ENCODE measurements around the gene DIAPH2. TPM values are rescaled to one million over a fixed set of nuclear protein-coding genes. Genes with fewer than 3 reads are reported as not detected.

Gene DIAPH2
- polyA plus RNA-seq, 4 donors = 7.0 to 8.3 (median 7.7) TPM

DNA sequence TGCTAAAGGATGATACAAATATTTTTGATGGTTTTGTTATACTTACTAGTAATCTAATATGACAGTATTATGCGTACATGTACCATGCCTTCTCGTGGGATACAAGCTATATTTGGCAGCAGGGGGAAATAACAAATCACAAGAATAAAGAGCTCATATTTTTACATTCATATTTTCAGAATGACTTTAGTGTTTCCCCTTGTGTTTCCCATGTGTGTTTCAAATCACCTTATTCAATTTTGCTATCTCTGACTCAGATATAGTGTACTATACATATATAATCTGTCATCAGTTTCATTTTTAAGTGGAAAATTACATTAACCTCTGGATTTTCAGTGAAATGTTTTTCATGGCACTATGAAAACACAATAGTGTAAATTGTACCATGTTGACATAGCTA lies 345.8 kb downstream of the DIAPH2 start:
- DNase-seq (ENCODE audit: low read depth in 4 of 4, low spot score in 2 of 4) = no peak

DNA sequence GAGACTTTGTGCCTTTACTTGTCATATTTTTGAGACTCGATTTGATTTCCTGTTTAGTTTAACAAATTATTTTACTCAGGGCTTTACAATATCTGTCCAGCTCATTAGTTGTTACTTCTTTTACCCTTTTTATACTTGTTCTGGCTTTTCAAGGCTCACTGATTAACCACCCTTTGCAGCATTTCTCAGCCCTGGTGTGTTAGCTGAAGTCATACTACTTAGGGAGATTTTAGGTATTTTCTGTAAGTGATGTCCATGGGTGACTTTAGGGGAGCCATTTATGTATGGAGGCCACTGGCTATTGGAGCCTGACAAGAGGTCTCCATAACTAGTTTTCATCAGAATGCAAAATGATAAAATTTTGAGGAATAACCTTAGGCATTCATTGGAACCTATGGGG lies 346.3 kb downstream of the DIAPH2 start:
- DNase-seq (ENCODE audit: low read depth in 4 of 4, low spot score in 2 of 4) = no peak

DNA sequence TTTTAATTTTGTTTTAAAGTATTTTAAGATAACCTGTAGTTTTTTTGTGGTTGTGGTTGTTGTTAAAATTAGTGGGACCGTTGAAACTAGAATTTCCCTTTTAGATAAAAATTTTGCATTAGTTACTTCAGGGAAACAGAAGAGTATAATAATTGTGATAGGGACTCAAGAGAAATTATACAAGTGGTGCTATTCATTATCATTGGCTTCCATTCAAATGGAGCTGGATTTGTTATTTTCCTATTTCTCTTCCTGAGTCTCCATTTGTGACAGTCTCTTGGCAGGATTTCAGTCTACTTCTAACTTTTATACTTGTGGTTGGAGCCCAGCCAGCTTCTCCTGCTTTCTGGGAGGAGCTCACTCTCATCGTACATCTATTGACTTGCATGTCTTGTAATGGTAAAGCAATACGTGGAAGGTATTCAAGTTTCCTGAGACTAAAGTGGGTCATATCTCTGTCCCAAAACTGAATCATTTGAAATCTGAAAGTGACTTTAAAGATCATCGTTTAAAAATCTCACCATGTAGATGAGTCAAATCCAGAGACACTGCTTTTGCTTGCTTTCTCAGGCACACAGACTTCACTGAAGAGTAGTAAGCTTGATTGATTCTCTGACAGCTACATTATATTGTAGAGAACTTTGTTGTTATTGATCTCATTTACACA lies 354.9 kb downstream of the DIAPH2 start:
- no peak for DNase-seq (ENCODE audit: low read depth in 4 of 4, low spot score in 2 of 4)

DNA sequence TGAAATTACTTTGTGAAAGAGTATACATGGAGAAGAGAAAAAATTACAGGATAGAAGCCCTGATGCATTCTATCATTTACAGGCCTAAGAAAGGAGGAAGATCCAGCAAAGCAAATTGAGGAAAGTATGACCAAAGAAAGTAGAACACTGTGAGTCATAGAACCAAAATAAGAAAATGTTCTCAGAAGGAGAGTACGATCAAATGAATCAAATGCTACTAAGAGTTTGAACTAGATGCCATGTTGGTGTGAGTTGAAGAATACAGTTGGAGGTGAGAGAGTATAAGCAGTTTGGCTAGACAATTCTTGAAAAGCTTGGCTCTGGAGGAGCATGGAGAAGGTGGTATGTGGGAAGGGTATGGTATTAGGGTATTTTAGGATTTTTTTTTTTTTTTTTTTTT lies 360.8 kb downstream of the DIAPH2 start:
- DNase-seq (ENCODE audit: low read depth in 4 of 4, low spot score in 2 of 4) = no peak

DNA sequence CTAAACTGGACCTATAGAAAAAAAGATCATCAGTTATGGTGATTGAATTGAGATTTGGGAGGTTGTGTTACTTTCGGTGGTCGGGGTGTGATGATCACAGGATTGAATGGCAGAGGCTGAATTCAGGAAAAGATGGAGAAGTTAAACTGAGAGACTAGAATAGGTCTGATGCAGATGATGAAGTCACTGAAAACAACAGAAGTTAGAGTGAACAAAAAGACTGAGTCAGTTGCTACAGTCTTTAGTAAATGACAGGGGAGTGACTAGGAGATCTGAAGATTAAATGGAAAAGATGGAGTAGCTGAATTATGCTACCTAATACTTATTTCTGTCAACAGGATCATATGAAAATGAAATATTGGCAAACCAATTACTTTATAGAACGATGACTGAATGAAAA lies 362.2 kb downstream of the DIAPH2 start:
- DNase-seq (ENCODE audit: low read depth in 4 of 4, low spot score in 2 of 4) = no peak

DNA sequence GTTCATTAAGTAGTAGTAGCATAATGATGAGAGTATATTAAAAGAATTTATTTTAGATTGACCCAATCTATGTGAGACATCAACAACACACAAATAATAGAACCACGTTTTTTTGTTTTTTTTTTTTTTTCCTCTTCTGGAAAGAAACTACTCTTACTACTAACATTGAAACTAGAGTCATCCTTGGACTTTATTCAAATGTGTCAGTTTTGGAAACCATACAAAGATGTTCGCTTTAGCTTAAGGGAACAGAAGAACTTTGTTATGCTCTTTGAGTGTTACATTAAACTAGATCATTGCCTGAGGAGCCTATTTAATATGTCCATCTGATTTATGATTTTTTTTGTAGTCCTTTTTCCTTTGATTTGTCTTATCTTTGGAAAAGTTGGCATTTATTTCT lies 365.8 kb downstream of the DIAPH2 start:
- DNase-seq (ENCODE audit: low read depth in 4 of 4, low spot score in 2 of 4) = no peak

DNA sequence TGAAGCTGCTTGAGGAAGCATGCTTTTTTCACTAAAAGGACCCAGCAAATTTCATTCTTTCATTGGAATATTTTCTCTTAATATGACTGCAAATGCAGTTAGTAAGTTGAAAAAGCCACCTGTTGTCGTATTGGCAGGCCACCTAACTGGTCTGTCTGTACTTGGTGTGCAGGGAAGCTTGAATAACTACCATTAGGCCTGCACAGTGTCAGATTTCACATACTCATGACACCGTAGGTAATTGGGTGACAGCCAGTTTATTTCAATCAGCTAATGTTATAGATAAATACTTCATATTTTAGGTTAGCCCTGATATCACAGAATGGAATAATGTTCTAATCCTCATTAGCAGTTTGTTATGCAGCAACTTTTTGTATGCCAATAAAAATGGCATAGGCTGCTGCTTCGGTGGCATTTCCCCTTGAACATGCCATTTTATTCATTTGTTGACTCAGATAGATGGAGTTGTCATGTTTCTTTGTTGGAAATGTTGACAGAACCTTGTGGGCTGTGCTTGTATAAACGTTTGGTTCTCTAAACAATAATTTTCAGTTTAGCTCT lies 372.8 kb downstream of the DIAPH2 start:
- no peak for DNase-seq (ENCODE audit: low read depth in 4 of 4, low spot score in 2 of 4)

DNA sequence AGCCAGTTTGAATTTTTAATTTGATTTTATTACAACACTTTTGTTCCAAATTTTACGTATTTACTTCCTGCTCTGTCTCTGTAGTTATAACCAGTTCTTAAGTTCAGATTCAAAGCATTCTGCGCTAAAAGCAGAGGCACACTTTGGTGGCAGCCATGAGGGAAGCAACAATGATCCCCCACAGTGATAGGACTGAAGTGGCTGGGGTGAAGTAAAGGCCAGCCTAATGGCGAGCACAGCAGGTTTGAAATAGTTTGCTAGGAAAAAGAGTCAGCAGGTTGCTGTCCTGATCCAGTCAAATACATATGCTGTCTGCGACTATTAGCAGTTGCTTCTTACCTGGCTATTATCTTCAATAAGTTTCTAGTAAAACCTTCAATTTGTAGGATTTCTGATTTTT lies 375.4 kb downstream of the DIAPH2 start:
- DNase-seq (ENCODE audit: low read depth in 4 of 4, low spot score in 2 of 4) = no peak

DNA sequence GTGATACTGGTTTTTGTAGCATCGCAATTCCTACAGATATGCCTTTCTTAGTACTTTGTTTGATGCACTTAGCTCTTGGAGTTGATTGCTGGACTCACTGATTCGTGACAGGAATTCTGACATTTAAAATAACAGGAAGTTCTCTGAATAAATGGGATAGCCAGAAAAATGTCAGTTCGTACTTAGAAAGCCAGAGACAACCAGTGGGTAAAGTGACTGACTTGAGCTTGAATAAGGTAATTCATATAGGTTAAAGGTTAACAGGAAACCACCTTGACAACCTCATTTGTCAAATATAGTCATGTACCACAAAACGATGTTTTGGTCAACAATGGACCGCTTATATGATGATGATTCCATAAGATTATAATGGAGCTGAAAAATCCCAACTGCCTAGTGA lies 380.4 kb downstream of the DIAPH2 start:
- no peak for DNase-seq (ENCODE audit: low read depth in 4 of 4, low spot score in 2 of 4)

DNA sequence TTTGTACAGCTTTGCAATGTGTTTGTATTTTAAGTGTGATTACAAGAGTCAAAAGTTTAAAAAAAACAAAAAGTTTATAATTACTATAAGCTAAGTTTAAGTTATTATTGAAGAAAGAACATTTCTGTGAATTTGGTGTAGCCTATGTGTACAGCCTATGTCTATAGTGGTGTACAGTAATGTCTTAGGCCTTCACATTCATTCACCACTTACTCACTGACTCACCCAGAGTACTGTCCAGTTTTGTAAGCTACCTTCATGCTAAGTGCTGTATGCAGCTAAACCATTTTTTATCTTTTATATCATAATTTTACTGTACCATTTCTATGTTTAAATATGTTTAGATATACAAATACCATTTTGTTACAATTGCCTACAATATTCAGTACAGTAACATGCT lies 381.3 kb downstream of the DIAPH2 start:
- no peak for DNase-seq (ENCODE audit: low read depth in 4 of 4, low spot score in 2 of 4)

DNA sequence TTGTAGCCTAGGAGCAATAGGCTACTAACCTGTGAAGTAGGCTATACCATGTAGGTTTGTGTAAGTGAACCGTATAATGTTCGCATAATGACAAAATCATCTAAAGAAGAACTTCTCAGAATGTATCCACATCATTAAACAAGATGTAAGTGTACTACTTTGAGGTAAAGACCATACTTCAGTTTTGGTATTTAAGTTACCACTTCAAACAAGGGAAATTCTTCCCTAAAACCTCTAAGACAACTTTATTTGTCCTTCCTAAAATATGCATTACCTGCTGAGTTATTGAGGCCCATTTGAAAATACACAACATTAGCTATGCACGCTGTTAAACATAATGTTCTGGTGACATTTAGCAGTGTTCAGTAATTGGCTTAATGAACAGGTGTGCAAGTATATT lies 381.7 kb downstream of the DIAPH2 start:
- no peak for DNase-seq (ENCODE audit: low read depth in 4 of 4, low spot score in 2 of 4)

DNA sequence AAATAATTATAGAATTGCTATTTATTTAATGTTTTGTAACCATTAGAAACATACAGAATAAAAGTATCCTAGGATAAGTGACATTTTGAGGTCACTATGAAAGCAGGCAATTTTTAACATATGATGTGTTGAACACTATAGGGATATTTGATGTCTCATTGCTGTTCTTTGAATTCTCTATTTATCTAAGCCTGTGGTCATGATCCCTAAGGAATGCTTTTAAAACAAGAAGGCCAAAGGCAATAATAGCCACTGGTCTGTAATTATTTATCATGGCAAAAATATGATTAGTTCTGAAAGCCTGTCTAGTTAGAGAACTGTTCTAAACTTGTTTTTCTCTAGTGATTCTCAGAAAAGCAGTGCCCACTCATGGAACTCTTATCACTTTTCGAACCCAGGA lies 385.7 kb downstream of the DIAPH2 start:
- no peak for DNase-seq (ENCODE audit: low read depth in 4 of 4, low spot score in 2 of 4)

DNA sequence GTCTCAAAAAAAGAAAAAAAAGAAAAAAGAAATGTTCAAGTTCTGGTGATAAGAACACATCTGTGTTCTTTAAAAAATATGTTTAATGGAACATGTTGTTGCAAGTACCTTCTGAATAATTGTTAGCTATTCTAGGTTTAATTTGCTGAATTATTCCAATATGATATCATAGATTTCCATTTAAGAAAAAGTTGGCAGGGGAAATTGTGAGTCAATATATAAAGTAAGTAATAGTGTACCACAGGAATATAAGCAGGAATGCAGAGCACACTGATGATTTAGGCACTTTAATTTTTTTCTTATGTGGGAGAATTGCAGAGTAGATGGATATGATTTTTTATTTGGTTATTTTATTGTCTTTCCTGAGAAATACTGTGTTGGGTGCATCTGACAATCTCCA lies 389.8 kb downstream of the DIAPH2 start:
- no peak for DNase-seq (ENCODE audit: low read depth in 4 of 4, low spot score in 2 of 4)

DNA sequence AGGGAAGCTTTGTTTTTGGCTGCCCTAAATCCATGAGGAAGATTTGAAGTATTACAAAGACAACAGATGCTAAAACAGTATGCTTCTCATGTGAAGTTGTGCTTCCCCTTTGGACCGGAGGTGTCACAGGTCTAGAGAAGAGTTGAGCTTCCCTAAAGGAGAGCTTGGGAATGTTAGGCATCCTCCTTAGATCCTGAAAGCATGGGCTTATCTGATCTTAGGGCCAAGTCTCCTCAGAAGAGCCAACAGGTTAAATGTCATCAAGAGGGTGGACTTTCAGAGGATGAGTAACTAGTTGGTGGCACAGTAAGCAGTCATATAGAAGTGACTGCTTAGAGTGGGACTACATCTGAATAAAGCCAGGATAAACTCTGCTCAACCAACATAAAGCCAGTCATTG lies 404.5 kb downstream of the DIAPH2 start:
- no peak for DNase-seq (ENCODE audit: low read depth in 4 of 4, low spot score in 2 of 4)

DNA sequence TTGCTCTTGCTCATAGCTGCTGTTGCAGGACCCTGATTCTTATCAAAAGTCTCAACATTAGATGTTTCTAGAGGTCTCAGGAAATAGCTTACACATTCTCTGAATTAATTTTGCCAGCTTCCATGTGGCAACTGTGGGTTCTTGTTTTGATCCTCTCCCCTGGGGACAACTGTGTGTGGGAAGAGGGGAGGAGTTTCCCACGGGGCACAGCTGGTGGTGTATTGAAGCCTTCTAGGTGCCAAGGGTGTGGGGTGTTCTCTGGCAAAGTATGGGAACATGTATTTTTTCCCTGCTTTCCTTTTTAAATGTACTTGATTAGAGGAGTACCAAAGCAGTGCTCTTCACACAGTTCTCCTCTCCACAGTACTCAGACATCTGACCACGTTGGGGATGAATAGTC lies 411.7 kb downstream of the DIAPH2 start:
- no peak for DNase-seq (ENCODE audit: low read depth in 4 of 4, low spot score in 2 of 4)

DNA sequence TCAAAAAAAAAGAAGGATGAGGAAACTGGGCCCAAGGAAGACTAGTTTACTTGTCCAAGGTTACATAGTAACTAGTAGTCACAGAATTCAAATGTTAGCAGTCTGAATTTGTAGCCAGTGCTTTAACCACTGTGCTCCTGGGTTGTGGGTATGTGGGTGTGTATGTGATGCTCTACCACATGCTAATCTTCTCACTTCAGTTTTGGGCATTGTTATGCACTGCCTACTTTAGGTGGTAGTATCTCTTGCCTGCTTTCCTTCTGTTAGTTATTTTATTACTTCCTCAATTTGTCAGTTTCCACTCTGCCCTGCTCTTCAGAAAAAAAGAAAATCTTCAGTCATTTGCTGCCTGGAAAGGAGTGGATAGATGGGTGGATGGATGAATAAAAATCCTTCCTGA lies 418.3 kb downstream of the DIAPH2 start:
- no peak for DNase-seq (ENCODE audit: low read depth in 4 of 4, low spot score in 2 of 4)

DNA sequence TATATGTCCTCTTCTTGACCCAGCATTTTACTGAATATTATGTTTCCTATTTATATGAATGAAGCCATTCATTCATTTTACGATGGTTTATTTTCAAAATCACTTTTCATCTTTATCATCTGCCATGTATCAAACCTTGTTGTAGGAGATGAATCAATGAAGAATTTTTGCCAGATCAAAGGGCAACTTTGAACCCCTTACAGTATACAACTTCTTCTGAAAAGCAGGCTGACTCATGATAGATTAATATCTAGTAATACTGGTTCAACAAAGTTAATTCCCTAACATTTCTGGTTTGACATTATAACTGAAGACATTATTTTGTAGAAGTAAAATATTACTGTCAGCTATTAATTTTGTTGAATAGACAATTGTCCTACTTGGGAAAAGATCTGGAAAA lies 425.1 kb downstream of the DIAPH2 start:
- DNase-seq (ENCODE audit: low read depth in 4 of 4, low spot score in 2 of 4) = no peak

DNA sequence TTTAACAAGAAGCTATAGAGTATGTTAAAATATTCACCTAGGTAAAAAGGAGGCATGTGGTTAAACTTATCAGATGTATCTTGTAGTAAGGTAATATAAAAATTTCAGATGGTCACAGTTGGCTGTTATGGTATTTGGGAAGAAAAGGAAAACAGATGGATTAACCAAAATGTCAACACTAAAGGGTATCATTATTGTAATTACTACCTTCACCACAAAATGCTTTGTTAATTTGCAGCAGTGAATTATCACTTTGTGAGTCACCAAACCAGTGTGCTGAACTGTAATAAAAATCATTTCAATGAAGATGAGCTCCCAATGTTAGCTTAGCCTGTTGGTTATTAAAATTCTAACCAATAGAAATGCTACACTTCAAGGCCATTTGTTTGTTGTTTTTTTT lies 432.9 kb downstream of the DIAPH2 start:
- DNase-seq (ENCODE audit: low read depth in 4 of 4, low spot score in 2 of 4) = no peak

DNA sequence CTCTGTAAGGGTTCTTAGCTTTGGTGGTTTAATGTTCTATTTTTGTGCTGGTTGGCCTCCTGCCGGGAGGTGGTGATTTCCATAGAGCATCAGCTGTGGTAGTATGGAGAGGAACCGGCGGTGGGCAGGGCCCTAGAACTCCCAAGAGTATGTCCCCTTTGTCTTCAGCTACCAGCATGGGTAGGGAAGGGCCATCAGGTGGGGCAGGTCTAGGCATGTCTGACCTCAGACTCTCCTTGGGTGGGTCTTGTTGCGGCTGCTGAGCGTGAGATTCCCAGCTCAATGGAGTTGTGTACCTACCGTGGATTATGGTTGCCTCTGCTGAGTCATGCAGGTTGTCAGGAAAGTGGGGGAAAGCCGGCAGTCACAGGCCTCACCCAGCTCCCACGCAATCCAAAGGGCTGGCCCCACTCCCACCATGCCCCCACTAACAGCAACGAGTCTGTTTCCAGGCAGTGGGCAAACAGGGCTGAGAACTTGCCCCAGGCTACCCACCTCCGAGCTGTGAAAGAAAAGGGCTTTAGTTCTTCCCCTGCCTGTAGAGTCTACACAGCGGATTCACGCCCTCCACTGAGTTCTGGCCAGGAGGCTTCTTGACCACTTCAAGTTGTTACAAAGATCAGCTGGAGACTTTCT lies 434.9 kb downstream of the DIAPH2 start:
- no peak for DNase-seq (ENCODE audit: low read depth in 4 of 4, low spot score in 2 of 4)

DNA sequence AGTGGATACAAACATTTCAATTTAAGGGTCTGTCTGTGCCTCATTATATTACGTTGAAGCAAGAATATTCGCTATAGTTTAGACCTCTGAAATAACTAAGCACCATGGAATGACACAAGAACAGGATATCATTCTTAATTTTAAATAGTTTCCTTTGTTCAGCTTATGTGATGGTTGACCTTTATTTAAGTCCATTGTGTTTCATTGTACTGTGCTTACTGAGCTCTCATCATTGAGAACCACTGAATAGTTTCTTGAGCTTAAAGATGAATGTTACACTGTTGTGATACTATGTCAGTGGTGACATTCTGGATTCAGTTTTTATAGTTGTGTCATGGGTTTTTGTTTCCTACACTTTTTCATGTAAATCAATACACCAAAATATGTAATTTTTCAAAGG lies 438.4 kb downstream of the DIAPH2 start:
- DNase-seq (ENCODE audit: low read depth in 4 of 4, low spot score in 2 of 4) = no peak

DNA sequence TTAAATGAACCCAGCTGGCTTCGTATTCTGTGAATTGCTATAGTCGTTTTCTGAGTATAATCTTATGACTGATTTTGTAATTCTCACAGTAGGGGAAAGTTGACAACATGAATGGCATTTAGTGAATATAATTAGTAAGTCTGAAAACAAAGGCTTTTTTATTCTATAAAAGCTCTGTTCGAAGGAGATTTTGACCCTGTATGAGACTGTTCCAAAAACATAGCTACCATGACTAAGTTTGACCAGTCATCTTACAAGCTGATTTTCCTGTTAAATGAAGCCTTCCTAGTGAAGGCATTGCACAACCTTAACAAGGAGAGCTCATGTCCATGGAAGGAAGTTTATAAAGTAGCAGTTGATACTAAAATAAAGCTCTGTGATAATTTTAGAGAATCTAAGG lies 441.4 kb downstream of the DIAPH2 start:
- DNase-seq (ENCODE audit: low read depth in 4 of 4, low spot score in 2 of 4) = no peak

DNA sequence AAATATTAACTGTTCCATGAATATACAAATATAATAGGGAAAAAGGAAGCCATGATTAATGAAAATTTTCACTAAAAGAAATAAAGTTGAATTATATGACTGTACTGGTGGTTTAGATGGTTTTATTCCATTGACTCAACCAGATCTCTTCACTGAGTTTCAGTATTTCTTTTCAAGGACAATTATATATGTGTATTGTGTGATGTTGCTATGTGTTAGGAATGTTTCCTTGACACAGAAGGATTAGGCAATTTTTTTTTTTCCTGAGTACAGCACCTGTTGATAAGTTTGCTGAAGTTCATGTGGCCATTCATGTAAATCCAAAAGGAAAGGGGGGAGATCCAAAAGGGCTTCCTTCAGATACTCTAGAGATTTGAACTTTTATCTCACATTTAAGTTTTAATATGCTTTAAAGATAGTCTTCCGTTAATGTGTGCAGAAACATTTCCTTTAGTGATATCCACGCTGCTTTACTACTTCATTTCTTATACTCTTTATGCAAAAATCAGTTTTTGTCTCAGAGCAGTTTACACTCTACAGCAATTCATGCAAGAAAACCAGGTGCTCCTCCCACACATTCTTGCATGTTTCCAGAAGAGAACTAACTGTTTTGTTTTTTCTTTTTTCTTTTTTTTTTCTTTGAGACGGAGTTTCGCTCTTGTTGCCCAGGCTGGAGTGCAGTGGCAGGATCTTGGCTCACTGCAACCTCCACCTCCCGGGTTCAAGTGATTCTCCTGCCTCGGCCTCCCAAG lies 448.2 kb downstream of the DIAPH2 start:
- no peak for DNase-seq (ENCODE audit: low read depth in 4 of 4, low spot score in 2 of 4)

Measured in left renal cortex interstitium (tissue), 4 donors.